Mucosa of descending colon (tissue), 3 donors: ENCODE measurements around the gene RNPS1. TPM values are rescaled to one million over a fixed set of nuclear protein-coding genes. Genes with fewer than 3 reads are reported as not detected.

ENCODE experiments used
- ATAC-seq: fragments of 200-7000 bp; cut with Tn5 transposase; one replicate; pipeline ENCODE4 v1.9.1; 2020; ENCODE audit warnings: mild to moderate bottlenecking, moderate library complexity
- DNase-seq, 3 donors: peaks; one replicate each; pipeline ENCODE4 v3.0.0-alpha.2; 2020
- H3K36me3 ChIP-seq: fragments of 200-600 bp; one replicate; pipeline ENCODE4 v1.8.0; 2021; ENCODE audit warnings: low read depth, mild to moderate bottlenecking
- H3K4me1 ChIP-seq: fragments of 200-600 bp; one replicate; pipeline ENCODE4 v1.8.0; 2021; ENCODE audit warnings: low read depth, mild to moderate bottlenecking
- H3K4me3 ChIP-seq: fragments of 200-600 bp; one replicate; pipeline ENCODE4 v1.8.0; 2021; ENCODE audit warnings: mild to moderate bottlenecking
- H3K9me3 ChIP-seq: fragments of 200-600 bp; one replicate; pipeline ENCODE4 v1.8.0; 2021; ENCODE audit warnings: mild to moderate bottlenecking
- CTCF ChIP-seq: fragments of 200-600 bp; IDR thresholded peaks from one replicate; pipeline ENCODE4 v1.8.0; 2022; ENCODE audit warnings: antibody characterized with exemption, mild to moderate bottlenecking
- intact Hi-C, 2 donors: fragments of 100-400 bp; cut with DNase I in 1 of 2; cut with micrococcal nuclease in 1 of 2; formaldehyde crosslinking; loops; one replicate each; pipeline versions ENCODE4 v1.11.0 to v1.11.1; 2022; cut with DNase I, micrococcal nuclease
- microRNA-seq: library from miRNA; unstranded; fragments of <30 nt; microRNA quantifications from one replicate; pipeline ENCODE4, GENCODE V29; 2019
- total RNA-seq, 3 donors: library from RNA; stranded (reverse); fragmentation: NEBNext Ultra II Directional in 2 of 3; extraction: Animal tissue kit (Norgen Biotek cat#: 25700) in 2 of 3; gene quantifications; one replicate each; pipeline versions ENCODE4 v1.2.1 to v1.2.4, GENCODE V29; 2021 to 2023
- donor health status: DM: no; HTN: no; CAD: no; lungs with moderate emphysema.
- donor health status: DM: no; HTN: no; CAD: no.
- donor health status: DM: no; HTN: yes; CAD: no.

RNPS1 gene
- total RNA-seq, 3 donors from 2014 or later = 125 to 144 (median 125) TPM

- TF ChIP-seq CTCF = no peak
- H3K9me3 ChIP-seq = no peaks in the 10 kb centered on the region
- no peaks in the 10 kb centered on the region for H3K36me3 ChIP-seq
- peak overlapping the region; percentile 65 for H3K4me3 ChIP-seq
- intact Hi-C loops = no loop called here
- no peak for DNase-seq
- ATAC-seq = no peak
- H3K4me1 ChIP-seq = peaks cover 13% of the 10 kb centered on the region
Observed at GRCh38 chr16:2204416-2205103, 63.4 kb downstream of the RNPS1 start.

Small RNA genes lying within 50 kb of the gene (microRNA-seq; reads per million reads assigned to microRNA genes)
- gene MIR3677 (not detected), gene MIR4717 (not detected)

Other genes starting within 250 kb of the RNPS1 start
- 1 to 10 TPM in 1 of 3 donors, under 1 TPM in 2; 0.32 to 2.1 (median 0.60) TPM for gene NPW, start 248.3 kb downstream of the RNPS1 start, total RNA-seq
- 10 to 100 TPM; 54.5 to 65.4 (median 60.0) TPM for gene NHERF2, start 241.2 kb downstream of the RNPS1 start, total RNA-seq
- 10 to 100 TPM; 23.5 to 28.2 (median 24.5) TPM for gene NTHL1, start 220.3 kb downstream of the RNPS1 start, total RNA-seq
- gene TSC2, start 220.1 kb downstream of the RNPS1 start, total RNA-seq = 100 to 1,000 TPM; 140 to 161 (median 150) TPM
- gene PKD1, start 132.2 kb downstream of the RNPS1 start, total RNA-seq = 100 to 1,000 TPM in 1 of 3 donors, 10 to 100 TPM in 2; 63.9 to 233 (median 80.8) TPM
- gene RAB26, start 119.5 kb downstream of the RNPS1 start, total RNA-seq = 10 to 100 TPM in 2 of 3 donors, 1 to 10 TPM in 1; 3.8 to 28.3 (median 15.7) TPM
- 100 to 1,000 TPM in 1 of 3 donors, 10 to 100 TPM in 2; 91.5 to 104 (median 94.0) TPM for gene TRAF7, start 112.3 kb downstream of the RNPS1 start, total RNA-seq
- gene CASKIN1, start 71.5 kb downstream of the RNPS1 start, total RNA-seq = 1 to 10 TPM in 2 of 3 donors, under 1 TPM in 1; 0.06 to 1.5 (median 1.0) TPM
- gene MLST8, start 62.7 kb downstream of the RNPS1 start, total RNA-seq = 10 to 100 TPM; 25.5 to 30.9 (median 29.8) TPM
- gene BRICD5, start 57.3 kb downstream of the RNPS1 start, total RNA-seq = 10 to 100 TPM in 2 of 3 donors, 1 to 10 TPM in 1; 8.4 to 12.3 (median 12.1) TPM
- gene PGP, start 53.3 kb downstream of the RNPS1 start, total RNA-seq = 10 to 100 TPM; 15.5 to 19.7 (median 17.6) TPM
- gene E4F1, start 44.5 kb downstream of the RNPS1 start, total RNA-seq = 10 to 100 TPM; 23.5 to 28.3 (median 24.2) TPM
- 1 to 10 TPM in 2 of 3 donors, under 1 TPM in 1; 0.87 to 1.9 (median 1.1) TPM for gene DNASE1L2, start 31.7 kb downstream of the RNPS1 start, total RNA-seq
- gene ECI1, start 16.5 kb downstream of the RNPS1 start, total RNA-seq = 100 to 1,000 TPM in 1 of 3 donors, 10 to 100 TPM in 2; 88.5 to 129 (median 95.5) TPM
- gene ABCA3, start 72.6 kb upstream of the RNPS1 start, total RNA-seq = 10 to 100 TPM in 1 of 3 donors, 1 to 10 TPM in 2; 3.0 to 13.5 (median 3.4) TPM
- 10 to 100 TPM in 1 of 3 donors, 1 to 10 TPM in 2; 3.4 to 12.7 (median 3.7) TPM for gene CCNF, start 161.3 kb upstream of the RNPS1 start, total RNA-seq
- gene TEDC2, start 192.0 kb upstream of the RNPS1 start, total RNA-seq = 1 to 10 TPM; 1.1 to 5.5 (median 2.8) TPM
- gene NTN3, start 203.2 kb upstream of the RNPS1 start, total RNA-seq = under 1 TPM in 1 of 3 donors, not detected in 2; 0.44 TPM
- gene TBC1D24, start 207.0 kb upstream of the RNPS1 start, total RNA-seq = 10 to 100 TPM in 1 of 3 donors, 1 to 10 TPM in 2; 6.9 to 14.3 (median 8.5) TPM
- 100 to 1,000 TPM; 171 to 261 (median 201) TPM for gene ATP6V0C, start 245.8 kb upstream of the RNPS1 start, total RNA-seq